OCI-LY3 (cell line): ENCODE data around the gene GARIN5B.

ENCODE experiments used
- H2AFZ ChIP-seq: fragments of 200-600, 300-600 bp; shearing (Covaris generic); 2 replicates; pipeline ENCODE4 v1.6.0; 2014; ENCODE audit warnings: antibody characterized with exemption, low read depth, low read length
- H3K27ac ChIP-seq: fragments of 200-600, 300-600 bp; sonication (generic); 2 replicates; pipeline ENCODE4 v1.5.1; 2014; ENCODE audit warnings: mild to moderate bottlenecking, low read length, moderate library complexity, mixed read lengths
- H3K27me3 ChIP-seq: fragments of 200-600, 300-600 bp; sonication (generic); 2 replicates; pipeline ENCODE4 v1.6.1; 2014; ENCODE audit warnings: low read depth, low read length, mixed read lengths
- H3K36me3 ChIP-seq: fragments of 200-600, 300-600 bp; sonication (generic); replicated peaks from 2 replicates; pipeline ENCODE3; 2014; ENCODE audit warnings: low read depth, low read length, mixed read lengths
- H3K4me1 ChIP-seq: fragments of 300-600, 200-600 bp; sonication (generic); 2 replicates; pipeline ENCODE4 v1.6.1; 2014; ENCODE audit warnings: low read length, mixed read lengths
- H3K4me2 ChIP-seq: fragments of 200-600, 300-600 bp; sonication (generic); 2 replicates; pipeline ENCODE4 v1.6.1; 2014; ENCODE audit warnings: low read length, mixed read lengths
- H3K4me3 ChIP-seq: fragments of 300-600, 200-600 bp; sonication (generic); 2 replicates; pipeline ENCODE4 v1.5.1; 2014; ENCODE audit warnings: antibody characterized with exemption, mild to moderate bottlenecking, low read length, moderate library complexity
- H3K79me2 ChIP-seq: fragments of 300-600, 200-600 bp; shearing (Covaris generic); 2 replicates; pipeline ENCODE4 v1.6.1; 2014; ENCODE audit warnings: mild to moderate bottlenecking, low read length, mixed read lengths
- H3K9ac ChIP-seq: fragments of 300-600, 200-600 bp; shearing (Covaris generic); 2 replicates; pipeline ENCODE4 v1.6.0; 2014; ENCODE audit warnings: mild to moderate bottlenecking, low read length, moderate library complexity
- H3K9me3 ChIP-seq: fragments of 200-600, 300-600 bp; shearing (Covaris generic); 2 replicates; pipeline ENCODE4 v1.6.1; 2014; ENCODE audit warnings: low read length, mixed read lengths; ENCODE audit not compliant: insufficient read depth
- H4K20me1 ChIP-seq: fragments of 200-600, 300-600 bp; sonication (generic); 2 replicates; pipeline ENCODE4 v1.6.1; 2016; ENCODE audit warnings: low read length, mixed read lengths; ENCODE audit not compliant: insufficient read depth
- EZH2phosphoT487 ChIP-seq: fragments of 200-600 bp; shearing (Covaris generic); IDR thresholded peaks from 2 replicates; pipeline ENCODE4 v1.6.1; 2018; ENCODE audit warnings: antibody characterized with exemption, mixed run types, low read depth
- TF ChIP-seq, protein P1 (sequence below): fragments of 200-600, 300-600 bp; sonication (generic); IDR thresholded peaks from 2 replicates; pipeline ENCODE4 v1.5.1; 2014; ENCODE audit warnings: antibody characterized with exemption, low read length, low read depth

Gene GARIN5B

GRCh38 chr19:55322204-55322885 lies 40.7 kb downstream of the GARIN5B start:
- Histone ChIP-seq H3K4me1 (peaks cover 6% of the 10 kb centered on the region; the same call in 1 of the 2 replicates), H3K36me3 (no peaks in the 10 kb centered on the region), H2AFZ (no peak overlapping the region), H3K27ac (no peak overlapping the region), H3K79me2 (no peaks in the 10 kb centered on the region), H3K4me3 (no peak overlapping the region), H3K4me2 (no peak overlapping the region), H3K9me3 (no peaks in the 10 kb centered on the region), H4K20me1 (no peaks in the 10 kb centered on the region), H3K27me3 (no peaks in the 10 kb centered on the region), H3K9ac (no peak overlapping the region)
- no peak for TF ChIP-seq EZH2phosphoT487
- TF ChIP-seq, protein P1, sequence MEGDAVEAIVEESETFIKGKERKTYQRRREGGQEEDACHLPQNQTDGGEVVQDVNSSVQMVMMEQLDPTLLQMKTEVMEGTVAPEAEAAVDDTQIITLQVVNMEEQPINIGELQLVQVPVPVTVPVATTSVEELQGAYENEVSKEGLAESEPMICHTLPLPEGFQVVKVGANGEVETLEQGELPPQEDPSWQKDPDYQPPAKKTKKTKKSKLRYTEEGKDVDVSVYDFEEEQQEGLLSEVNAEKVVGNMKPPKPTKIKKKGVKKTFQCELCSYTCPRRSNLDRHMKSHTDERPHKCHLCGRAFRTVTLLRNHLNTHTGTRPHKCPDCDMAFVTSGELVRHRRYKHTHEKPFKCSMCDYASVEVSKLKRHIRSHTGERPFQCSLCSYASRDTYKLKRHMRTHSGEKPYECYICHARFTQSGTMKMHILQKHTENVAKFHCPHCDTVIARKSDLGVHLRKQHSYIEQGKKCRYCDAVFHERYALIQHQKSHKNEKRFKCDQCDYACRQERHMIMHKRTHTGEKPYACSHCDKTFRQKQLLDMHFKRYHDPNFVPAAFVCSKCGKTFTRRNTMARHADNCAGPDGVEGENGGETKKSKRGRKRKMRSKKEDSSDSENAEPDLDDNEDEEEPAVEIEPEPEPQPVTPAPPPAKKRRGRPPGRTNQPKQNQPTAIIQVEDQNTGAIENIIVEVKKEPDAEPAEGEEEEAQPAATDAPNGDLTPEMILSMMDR: no peak

- no peaks in the 10 kb centered on the region for H3K79me2 ChIP-seq
- H3K4me3 ChIP-seq: no peak overlapping the region
- H3K4me1 ChIP-seq: peaks cover 6% of the 10 kb centered on the region; the same call in 1 of the 2 replicates
- no peak for TF ChIP-seq EZH2phosphoT487
- TF ChIP-seq, protein P1: no peak
- H3K27me3 ChIP-seq: no peaks in the 10 kb centered on the region
- no peak overlapping the region for H3K9ac ChIP-seq
- no peaks in the 10 kb centered on the region for H3K36me3 ChIP-seq
- no peaks in the 10 kb centered on the region for H4K20me1 ChIP-seq
- H2AFZ ChIP-seq: no peak overlapping the region
- no peaks in the 10 kb centered on the region for H3K9me3 ChIP-seq
- no peak overlapping the region for H3K27ac ChIP-seq
- no peak overlapping the region for H3K4me2 ChIP-seq
Measured at GRCh38 chr19:55321466-55322137, 41.5 kb downstream of the GARIN5B start.

DNA sequence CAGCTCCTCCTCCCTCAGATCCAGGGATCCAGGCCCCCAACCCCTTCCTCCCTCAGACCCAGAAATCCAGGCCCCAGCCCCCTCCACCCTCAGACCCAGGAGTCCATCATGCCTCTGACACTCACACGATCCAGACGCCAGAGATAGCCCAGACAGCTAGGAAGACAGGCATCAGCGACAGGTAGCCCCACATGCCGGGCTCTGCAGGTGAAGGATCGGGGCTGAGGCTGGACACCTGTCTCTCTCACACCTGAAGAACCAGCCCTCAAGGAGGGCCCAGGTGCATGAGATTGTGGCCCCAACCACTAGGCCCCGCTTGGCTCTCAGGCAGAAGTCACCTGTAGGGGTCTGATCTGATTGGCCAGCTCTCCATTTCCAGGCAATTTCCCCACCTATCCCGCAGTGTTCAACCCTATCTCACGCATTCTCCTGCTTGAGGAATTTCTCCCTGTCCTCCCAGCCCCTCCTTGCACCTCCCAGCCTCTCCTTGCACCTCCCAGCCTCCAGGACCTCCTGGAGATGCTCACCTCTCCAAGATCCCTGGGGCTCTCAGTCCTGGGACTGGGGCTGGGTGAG lies 42.1 kb downstream of the GARIN5B start:
- Histone ChIP-seq H3K4me1 (peaks cover 6% of the 10 kb centered on the region; the same call in 1 of the 2 replicates), H3K9me3 (no peaks in the 10 kb centered on the region), H3K36me3 (no peaks in the 10 kb centered on the region), H4K20me1 (no peaks in the 10 kb centered on the region), H3K4me2 (no peak overlapping the region), H2AFZ (no peak overlapping the region), H3K27me3 (no peaks in the 10 kb centered on the region), H3K4me3 (no peak overlapping the region), H3K9ac (no peak overlapping the region), H3K27ac (no peak overlapping the region), H3K79me2 (no peaks in the 10 kb centered on the region)
- TF ChIP-seq, protein P1: no peak
- TF ChIP-seq EZH2phosphoT487: no peak

DNA sequence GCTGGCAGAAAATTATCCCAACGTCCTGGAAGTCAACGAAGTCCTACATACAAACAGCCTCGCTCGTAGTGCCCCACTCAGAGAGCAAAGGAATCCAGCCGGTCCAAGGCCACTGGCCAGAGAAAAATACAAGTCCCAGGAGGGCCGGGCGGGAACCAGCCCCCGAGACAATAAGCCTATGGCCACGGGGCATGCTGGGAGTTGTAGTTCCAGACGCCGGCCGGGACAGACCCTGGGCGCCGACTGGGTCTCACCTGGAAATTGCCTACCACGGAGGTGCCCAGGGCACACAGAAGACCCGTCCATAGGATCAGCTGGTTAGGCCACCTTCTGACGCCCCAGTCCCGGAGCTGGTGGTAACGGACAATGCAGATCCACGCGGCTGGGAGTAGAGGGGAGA lies 43.3 kb downstream of the GARIN5B start:
- Histone ChIP-seq H3K9ac (no peak overlapping the region), H3K9me3 (no peaks in the 10 kb centered on the region), H4K20me1 (no peaks in the 10 kb centered on the region), H3K79me2 (no peaks in the 10 kb centered on the region), H3K36me3 (no peaks in the 10 kb centered on the region), H3K4me3 (no peak overlapping the region), H3K27me3 (no peaks in the 10 kb centered on the region), H3K27ac (no peak overlapping the region), H3K4me2 (peak overlapping the region; percentile 17; the same call in 1 of the 2 replicates), H3K4me1 (peaks cover 2% of the 10 kb centered on the region; the same call in 1 of the 2 replicates), H2AFZ (no peak overlapping the region)
- TF ChIP-seq, protein P1: no peak
- no peak for TF ChIP-seq EZH2phosphoT487
